Measurements from ENCODE around the gene GATA5. TPM values are rescaled to one million over a fixed set of nuclear protein-coding genes. Genes with fewer than 3 reads are reported as not detected.

Gene GATA5
- total RNA-seq, 1 experiment from 2014 or later = not detected

GRCh38 chr20:62413896-62414481 is 61.8 kb downstream of the GATA5 start:
- in situ Hi-C loops (cut with HindIII; ENCODE audit: low pct_unique_long_range_greater_than_20kb, low sequenced_read_pairs) = no loop called here
- DNase-seq (ENCODE audit: low read depth) = no peak

Other genes starting within 250 kb of the GATA5 start
- 14.0 and 17.9 TPM in 2 replicates for gene OSBPL2, start 237.5 kb downstream of the GATA5 start, total RNA-seq (2014; rRNA removed; shearing (Covaris generic); ENCODE audit: low replicate concordance)
- 213 and 243 TPM in 2 replicates for gene ADRM1, start 173.0 kb downstream of the GATA5 start, total RNA-seq (2014; rRNA removed; shearing (Covaris generic); ENCODE audit: low replicate concordance)
- gene LAMA5, start 108.7 kb downstream of the GATA5 start, total RNA-seq (2014; rRNA removed; shearing (Covaris generic); ENCODE audit: low replicate concordance) = 59.3 and 63.3 TPM in 2 replicates
- 2,013 and 2,296 TPM in 2 replicates for gene RPS21, start 88.9 kb downstream of the GATA5 start, total RNA-seq (2014; rRNA removed; shearing (Covaris generic); ENCODE audit: low replicate concordance)
- gene CABLES2, start 68.7 kb downstream of the GATA5 start, total RNA-seq (2014; rRNA removed; shearing (Covaris generic); ENCODE audit: low replicate concordance) = 3.3 and 5.9 TPM in 2 replicates
- not detected in 2 replicates for gene RBBP8NL, start 48.5 kb downstream of the GATA5 start, total RNA-seq (2014; rRNA removed; shearing (Covaris generic); ENCODE audit: low replicate concordance)
- gene SLCO4A1, start 166.5 kb upstream of the GATA5 start, total RNA-seq (2014; rRNA removed; shearing (Covaris generic); ENCODE audit: low replicate concordance) = 65.5 and 77.6 TPM in 2 replicates
- not detected in 2 replicates for gene NTSR1, start 232.8 kb upstream of the GATA5 start, total RNA-seq (2014; rRNA removed; shearing (Covaris generic); ENCODE audit: low replicate concordance)